GM12865 (cell line): ENCODE data around the gene SEMA5B.

Source experiments
- DNase-seq: peaks from one replicate; pipeline ENCODE4 v3.0.0; 2010; ENCODE audit warnings: low read depth
- H3K4me3 ChIP-seq: 2 replicates; pipeline ENCODE4 v1.5.1; 2011; ENCODE audit warnings: mild to moderate bottlenecking, low read depth, low read length, control low read depth
- CTCF ChIP-seq: IDR thresholded peaks from 2 replicates; pipeline ENCODE4 v1.5.1; 2011; ENCODE audit warnings: low read length, control low read depth, low read depth, inconsistent platforms; ENCODE audit not compliant: insufficient read depth; ENCODE audit errors: missing control alignments

Gene SEMA5B

GRCh38 chr3:123058505-123058904 is 30.9 kb upstream of the SEMA5B start:
- DNase-seq, result no peak
- H3K4me3 ChIP-seq, result no peak overlapping the region
- TF ChIP-seq CTCF, result no peak

- no peak overlapping the region for H3K4me3 ChIP-seq
- no peak for TF ChIP-seq CTCF
- no peak for DNase-seq
These were observed 27.8 kb upstream of the SEMA5B start for GRCh38 chr3:123055352-123055751.

- no peak for TF ChIP-seq CTCF
- no peak for DNase-seq
These were observed 27.4 kb upstream of the SEMA5B start for GRCh38 chr3:123054931-123055330.

GRCh38 chr3:123054109-123054778 is 26.7 kb upstream of the SEMA5B start:
- TF ChIP-seq CTCF, result no peak
- no peak for DNase-seq
- no peak overlapping the region for H3K4me3 ChIP-seq

More at GRCh38 chr3:123054931-123055330, 27.4 kb upstream of the SEMA5B start:
- no peak overlapping the region for H3K4me3 ChIP-seq

GRCh38 chr3:123053107-123053506 is 25.5 kb upstream of the SEMA5B start:
- no peak for DNase-seq
- no peak for TF ChIP-seq CTCF
- H3K4me3 ChIP-seq, result no peak overlapping the region

GRCh38 chr3:123050666-123051065 is 23.1 kb upstream of the SEMA5B start:
- H3K4me3 ChIP-seq, result no peak overlapping the region
- TF ChIP-seq CTCF, result no peak
- no peak for DNase-seq
